Measurements from ENCODE around the gene TBCD.

The TBCD gene

GRCh38 chr17:82924812-82925211 lies 172.9 kb downstream of the TBCD start:
- Histone ChIP-seq H3K36me3 (replicated peaks; ENCODE audit: low read depth, low read length) (peaks cover 2% of the 10 kb centered on the region), H3K9me3 (ENCODE audit: insufficient read depth, low read length) (no peaks in the 10 kb centered on the region)

GRCh38 chr17:82925336-82925735 lies 173.5 kb downstream of the TBCD start:
- H3K4me2 ChIP-seq (ENCODE audit: low read length) = no peak overlapping the region
- no peaks in the 10 kb centered on the region for H3K27me3 ChIP-seq (ENCODE audit: low read depth, low read length)
- H3K79me2 ChIP-seq (ENCODE audit: low read length) = no peaks in the 10 kb centered on the region
- no peaks in the 10 kb centered on the region for H4K20me1 ChIP-seq (ENCODE audit: insufficient read depth, low read length)
- no peak overlapping the region for H3K9ac ChIP-seq (ENCODE audit: low read length)
- H3K4me3 ChIP-seq (ENCODE audit: low read length) = no peak overlapping the region
- peaks cover 2% of the 10 kb centered on the region for H3K36me3 ChIP-seq (replicated peaks; ENCODE audit: low read depth, low read length)
- no peaks in the 10 kb centered on the region for H3K4me1 ChIP-seq (ENCODE audit: low read length)
- H3K9me3 ChIP-seq (ENCODE audit: insufficient read depth, low read length) = no peaks in the 10 kb centered on the region
- no peak for TF ChIP-seq CTCF (IDR thresholded peaks at IDR 0.05; ENCODE audit: low read depth, low read length)
- TF ChIP-seq EZH2phosphoT487 (IDR thresholded peaks at IDR 0.05; ENCODE audit: low read depth) = no peak
- no peak overlapping the region for H2AFZ ChIP-seq (ENCODE audit: low read depth, low read length)
- H3K27ac ChIP-seq (ENCODE audit: low read length) = no peak overlapping the region

More at GRCh38 chr17:82924812-82925211, 172.9 kb downstream of the TBCD start:
- H3K27me3 ChIP-seq (ENCODE audit: low read depth, low read length) = no peaks in the 10 kb centered on the region
- H4K20me1 ChIP-seq (ENCODE audit: insufficient read depth, low read length) = no peaks in the 10 kb centered on the region
- no peak overlapping the region for H3K4me2 ChIP-seq (ENCODE audit: low read length)
- no peaks in the 10 kb centered on the region for H3K79me2 ChIP-seq (ENCODE audit: low read length)
- H3K4me3 ChIP-seq (ENCODE audit: low read length) = no peak overlapping the region
- no peak overlapping the region for H2AFZ ChIP-seq (ENCODE audit: low read depth, low read length)
- no peak overlapping the region for H3K9ac ChIP-seq (ENCODE audit: low read length)
- H3K4me1 ChIP-seq (ENCODE audit: low read length) = no peaks in the 10 kb centered on the region
- TF ChIP-seq CTCF (IDR thresholded peaks at IDR 0.05; ENCODE audit: low read depth, low read length) (no peak), EZH2phosphoT487 (IDR thresholded peaks at IDR 0.05; ENCODE audit: low read depth) (no peak)
- no peak overlapping the region for H3K27ac ChIP-seq (ENCODE audit: low read length)

GRCh38 chr17:82926081-82926480 lies 174.2 kb downstream of the TBCD start:
- no peaks in the 10 kb centered on the region for H3K79me2 ChIP-seq (ENCODE audit: low read length)
- H3K36me3 ChIP-seq (replicated peaks; ENCODE audit: low read depth, low read length) = peaks cover 2% of the 10 kb centered on the region
- no peaks in the 10 kb centered on the region for H4K20me1 ChIP-seq (ENCODE audit: insufficient read depth, low read length)

GRCh38 chr17:82926716-82927115 lies 174.9 kb downstream of the TBCD start:
- TF ChIP-seq CTCF (IDR thresholded peaks at IDR 0.05; ENCODE audit: low read depth, low read length) = no peak
- no peak for TF ChIP-seq EZH2phosphoT487 (IDR thresholded peaks at IDR 0.05; ENCODE audit: low read depth)
- no peak overlapping the region for H3K4me3 ChIP-seq (ENCODE audit: low read length)
- H3K36me3 ChIP-seq (replicated peaks; ENCODE audit: low read depth, low read length) = peaks cover 2% of the 10 kb centered on the region
- H3K79me2 ChIP-seq (ENCODE audit: low read length) = no peaks in the 10 kb centered on the region
- no peak overlapping the region for H3K27ac ChIP-seq (ENCODE audit: low read length)
- no peaks in the 10 kb centered on the region for H4K20me1 ChIP-seq (ENCODE audit: insufficient read depth, low read length)
- H2AFZ ChIP-seq (ENCODE audit: low read depth, low read length) = no peak overlapping the region
- H3K9me3 ChIP-seq (ENCODE audit: insufficient read depth, low read length) = no peaks in the 10 kb centered on the region
- no peaks in the 10 kb centered on the region for H3K4me1 ChIP-seq (ENCODE audit: low read length)
- no peaks in the 10 kb centered on the region for H3K27me3 ChIP-seq (ENCODE audit: low read depth, low read length)
- H3K4me2 ChIP-seq (ENCODE audit: low read length) = no peak overlapping the region
- no peak overlapping the region for H3K9ac ChIP-seq (ENCODE audit: low read length)

More at GRCh38 chr17:82926081-82926480, 174.2 kb downstream of the TBCD start:
- no peak overlapping the region for H3K27ac ChIP-seq (ENCODE audit: low read length)
- TF ChIP-seq EZH2phosphoT487 (IDR thresholded peaks at IDR 0.05; ENCODE audit: low read depth) (no peak), CTCF (IDR thresholded peaks at IDR 0.05; ENCODE audit: low read depth, low read length) (no peak)
- H3K27me3 ChIP-seq (ENCODE audit: low read depth, low read length) = no peaks in the 10 kb centered on the region
- H3K4me3 ChIP-seq (ENCODE audit: low read length) = no peak overlapping the region
- no peaks in the 10 kb centered on the region for H3K9me3 ChIP-seq (ENCODE audit: insufficient read depth, low read length)
- no peak overlapping the region for H3K9ac ChIP-seq (ENCODE audit: low read length)
- no peak overlapping the region for H2AFZ ChIP-seq (ENCODE audit: low read depth, low read length)
- no peak overlapping the region for H3K4me2 ChIP-seq (ENCODE audit: low read length)
- H3K4me1 ChIP-seq (ENCODE audit: low read length) = no peaks in the 10 kb centered on the region

All from OCI-LY3 (cell line).